RPMI7951 (cell line): ENCODE measurements around the gene PTPN14. TPM values are rescaled to one million over a fixed set of nuclear protein-coding genes. Genes with fewer than 3 reads are reported as not detected.

Experiments
- DNase-seq: peaks from one replicate; pipeline ENCODE4 v3.0.0-alpha.2; 2012; ENCODE audit warnings: low read depth
- total RNA-seq: library from RNA; depleted of rRNA; stranded (reverse); fragments of >200 nt; shearing (Covaris generic); gene quantifications from 2 replicates; pipeline ENCODE4 v1.2.3, GENCODE V29; 2014

PTPN14 gene
- total RNA-seq, 1 experiment from 2014 or later, result 29.0 TPM

DNA sequence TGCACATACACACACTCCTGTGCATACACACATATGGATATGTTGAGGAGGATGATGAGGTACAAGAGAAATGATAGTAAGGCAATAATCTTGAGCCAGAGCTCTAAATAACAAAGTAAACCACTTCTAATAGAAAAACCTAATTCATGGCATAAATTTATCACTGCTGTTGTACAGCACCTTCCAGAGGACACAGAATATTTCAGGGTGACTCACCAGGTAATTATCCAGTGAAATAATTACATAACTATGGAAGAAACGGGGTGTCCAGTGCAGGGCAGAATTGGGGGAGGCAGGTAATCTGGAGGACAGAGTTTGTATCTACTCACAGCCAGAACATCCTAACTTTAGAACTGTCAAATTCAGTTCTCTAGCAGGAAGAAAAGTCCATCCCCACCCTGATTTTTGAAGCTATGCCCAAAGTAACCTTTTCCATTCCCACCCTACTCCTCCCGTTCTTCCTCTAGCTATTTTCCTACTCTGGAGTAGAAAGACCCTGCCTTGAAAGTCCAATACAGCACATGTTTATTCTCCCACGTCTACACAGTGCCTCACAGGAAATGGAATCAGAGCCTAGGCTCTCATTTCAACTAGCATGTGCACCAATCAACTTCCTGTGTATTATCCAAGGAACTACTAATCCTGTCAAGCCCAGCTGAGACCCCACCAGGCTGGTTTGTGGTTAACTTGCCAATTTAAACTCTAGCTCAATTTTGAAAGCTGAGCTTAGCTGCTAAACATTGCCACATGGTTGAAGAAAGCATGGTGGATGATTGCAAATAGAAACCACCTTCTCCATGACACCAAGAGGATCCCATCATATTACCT, 96.6 kb downstream of the PTPN14 start:
- peak; percentile 89 for DNase-seq

DNA sequence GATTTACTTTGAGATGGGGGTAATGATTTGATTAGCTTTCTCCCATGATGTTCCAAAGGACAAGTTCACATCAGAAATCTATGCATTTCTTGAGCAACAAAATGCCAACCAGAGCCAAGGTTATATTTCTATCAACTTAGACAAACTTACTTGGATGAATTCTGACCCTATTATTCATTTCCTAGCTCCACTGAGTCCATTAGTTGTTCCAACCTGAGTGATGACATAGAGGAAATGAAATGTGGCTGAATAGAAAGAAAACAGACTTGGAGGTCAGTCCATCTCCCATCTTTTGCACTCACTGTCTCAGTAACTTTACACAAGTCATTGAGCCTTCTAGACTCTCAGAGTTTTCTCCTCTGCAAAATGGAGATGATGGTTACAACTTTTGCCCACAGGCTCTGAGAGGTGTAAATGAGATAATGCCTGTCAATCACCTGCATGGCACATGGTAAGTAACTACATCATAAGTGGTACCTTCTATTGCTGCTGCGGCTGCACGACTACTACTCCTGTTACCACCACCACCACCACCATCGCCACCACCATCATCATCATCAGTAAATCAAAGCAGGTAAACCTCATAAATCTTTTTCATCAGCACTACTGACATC, 98.2 kb downstream of the PTPN14 start:
- DNase-seq, result no peak

DNA sequence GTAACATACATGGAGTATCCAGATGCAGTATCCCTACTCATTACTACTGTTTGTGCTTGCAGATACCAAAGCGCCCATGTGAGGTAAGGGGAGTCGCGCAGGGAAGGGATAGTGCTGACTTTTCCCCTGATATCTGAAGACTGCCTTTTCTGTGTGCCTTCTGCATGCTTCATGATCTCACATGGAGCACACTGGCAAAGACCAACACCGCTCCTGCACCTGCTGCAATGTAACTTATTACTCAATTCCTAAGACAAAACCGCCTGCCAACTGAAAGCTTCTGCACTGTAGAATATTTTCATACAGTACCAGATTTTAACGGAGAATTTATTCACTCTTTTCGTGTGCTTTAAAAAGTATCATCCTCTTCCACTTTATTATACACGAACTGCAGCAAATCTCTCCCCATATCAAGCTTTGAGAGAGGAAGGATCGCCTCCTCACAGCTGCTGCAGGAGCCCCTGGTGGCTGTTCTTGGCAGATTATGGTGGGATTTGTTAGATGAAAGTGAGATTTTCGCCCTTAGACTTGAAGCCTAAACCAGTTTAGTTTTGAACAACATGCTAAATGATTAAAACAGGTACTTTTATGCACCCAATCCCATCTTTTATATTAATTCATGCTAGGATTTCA, 99.1 kb downstream of the PTPN14 start:
- no peak for DNase-seq

DNA sequence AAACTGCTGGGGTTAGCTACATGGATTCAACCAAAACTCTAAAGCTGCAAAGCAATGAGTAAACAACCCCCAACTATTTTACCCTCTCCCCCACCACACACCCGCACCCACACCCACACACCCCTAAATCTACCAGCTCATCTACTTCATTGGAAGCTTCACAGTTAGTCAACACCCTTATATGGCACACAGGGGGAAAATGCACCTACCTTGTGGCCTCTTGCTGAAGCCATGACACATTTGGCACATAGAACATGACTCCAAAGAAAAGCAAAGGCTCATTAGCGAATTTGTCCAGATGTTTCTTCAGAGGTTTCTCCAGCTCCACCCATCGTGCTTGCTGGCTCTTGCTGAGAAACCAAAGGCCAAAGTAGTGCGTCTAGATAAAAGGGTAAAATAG, 99.8 kb downstream of the PTPN14 start:
- DNase-seq, result peak; percentile 81

DNA sequence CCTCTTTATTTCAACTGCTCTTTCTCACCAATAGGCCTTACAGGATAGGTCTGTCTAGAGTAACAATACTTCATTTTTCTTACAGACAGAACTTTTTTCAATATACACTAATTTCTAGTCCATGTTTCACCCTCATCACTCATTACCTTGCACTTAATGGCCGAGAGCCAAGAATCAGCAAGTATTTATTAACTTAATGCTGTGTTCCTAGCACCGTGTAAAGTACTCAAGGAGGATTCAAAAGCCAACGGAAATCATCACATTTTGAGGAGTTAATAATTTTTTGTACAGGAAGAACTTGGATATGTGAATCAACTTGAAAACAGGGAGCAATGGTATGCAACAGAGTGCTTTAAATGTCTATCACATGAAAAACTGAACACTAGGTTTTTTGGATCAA, 102.0 kb downstream of the PTPN14 start:
- DNase-seq, result no peak

DNA sequence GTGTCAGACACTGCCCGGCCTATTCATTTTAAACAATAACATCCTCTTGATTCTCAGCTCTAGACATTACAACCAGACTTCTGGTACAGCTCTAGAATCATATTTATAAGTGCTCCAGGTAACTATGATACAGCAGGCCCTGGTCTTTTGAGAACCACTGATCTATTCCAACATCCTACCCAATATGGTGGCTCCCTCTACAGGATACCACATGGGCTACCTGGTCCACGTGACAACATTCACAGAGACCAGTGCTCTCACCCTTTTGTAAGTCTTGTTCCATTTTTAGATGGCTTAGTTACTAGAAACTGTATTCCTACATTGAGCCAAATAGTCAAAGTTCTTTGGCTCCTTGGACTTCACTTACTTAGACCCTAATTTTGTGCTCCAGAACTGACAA, 102.9 kb downstream of the PTPN14 start:
- no peak for DNase-seq

DNA sequence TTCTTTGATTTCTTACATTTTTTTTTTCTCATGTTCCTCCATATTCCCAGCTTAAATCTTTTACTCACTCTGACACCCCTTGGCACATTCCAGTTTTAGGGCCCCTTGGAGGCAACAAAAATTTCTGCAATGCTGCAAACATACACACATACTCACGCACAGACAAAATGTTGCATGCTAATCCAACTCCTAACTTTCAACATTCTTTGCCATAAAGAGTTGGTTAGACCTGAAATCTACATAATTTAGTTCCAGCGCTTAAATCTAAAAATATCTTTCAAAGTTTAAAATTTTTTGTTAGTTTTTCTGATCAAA, 103.9 kb downstream of the PTPN14 start:
- DNase-seq, result peak; percentile 50

DNA sequence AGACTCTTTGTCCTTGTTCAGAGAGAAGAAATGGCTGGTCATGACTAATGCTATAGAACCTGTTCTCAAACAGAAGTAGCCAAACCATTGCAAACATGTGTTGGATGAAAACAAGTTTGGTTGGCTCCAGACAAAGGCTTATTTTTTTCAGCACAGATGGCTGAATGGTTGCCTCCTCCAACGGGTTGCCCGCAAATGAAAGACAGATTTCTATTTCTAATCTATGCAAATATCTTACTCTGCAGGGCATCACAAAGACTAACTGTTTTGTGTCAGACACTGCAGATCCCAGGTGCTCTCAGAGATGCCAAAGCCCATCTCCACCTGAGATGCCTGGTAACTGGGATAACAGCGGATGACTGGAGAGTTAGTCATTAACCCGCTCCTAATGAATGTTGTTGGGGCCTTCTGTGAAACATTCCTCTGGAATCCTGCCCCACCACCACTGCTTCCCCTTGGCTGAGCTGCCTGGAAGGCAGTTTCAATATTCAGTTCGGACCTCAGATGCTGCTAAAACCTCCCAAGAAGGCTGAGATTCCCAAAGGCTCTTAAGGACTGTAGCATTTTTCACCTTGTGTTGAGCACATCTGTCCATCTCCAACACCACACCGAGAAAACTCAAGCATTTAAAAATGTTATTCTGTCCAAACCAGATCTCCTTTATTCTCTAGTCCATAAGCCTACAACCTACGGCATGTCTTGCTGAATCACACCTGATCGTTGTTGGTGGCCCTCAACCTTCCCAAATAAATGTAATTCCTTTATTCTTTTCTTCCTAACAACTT, 104.4 kb downstream of the PTPN14 start:
- DNase-seq, result peak; percentile 99

DNA sequence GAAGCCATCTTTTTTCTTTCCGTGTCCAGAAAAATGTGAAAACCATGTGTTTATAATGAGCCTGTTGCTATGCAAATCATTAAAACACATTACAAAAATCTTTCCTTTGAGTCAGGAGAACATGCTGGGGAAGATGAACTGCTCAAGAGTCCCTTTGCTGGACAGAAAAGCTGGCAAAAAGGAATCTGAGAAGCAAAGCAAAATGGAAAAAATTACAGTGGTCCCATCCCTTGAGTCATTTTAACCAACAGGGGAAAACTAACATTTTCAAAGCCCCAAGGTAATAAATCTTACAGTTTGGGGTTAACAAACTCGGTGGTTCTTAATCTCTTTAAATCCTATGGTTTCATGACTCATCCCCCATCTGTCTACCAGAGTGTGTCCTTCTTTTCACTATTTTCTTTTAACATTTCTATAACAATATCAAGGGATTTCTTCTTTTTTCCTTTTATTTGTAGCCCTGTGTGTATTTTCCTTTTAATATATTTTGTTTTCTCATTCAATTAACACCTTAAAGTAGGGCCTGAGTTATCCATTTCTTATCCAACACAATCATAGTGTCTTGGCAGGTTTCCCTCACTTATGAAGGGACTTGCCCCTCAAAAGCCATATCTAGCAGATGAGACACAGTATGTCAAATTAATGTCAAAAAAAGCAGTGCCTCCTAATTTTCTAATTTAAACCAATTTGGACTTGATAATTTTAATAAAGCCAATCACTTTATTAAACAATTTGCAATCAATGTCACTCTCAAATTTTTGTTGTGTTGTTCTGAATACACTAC, 105.4 kb downstream of the PTPN14 start:
- peak; percentile 98 for DNase-seq

DNA sequence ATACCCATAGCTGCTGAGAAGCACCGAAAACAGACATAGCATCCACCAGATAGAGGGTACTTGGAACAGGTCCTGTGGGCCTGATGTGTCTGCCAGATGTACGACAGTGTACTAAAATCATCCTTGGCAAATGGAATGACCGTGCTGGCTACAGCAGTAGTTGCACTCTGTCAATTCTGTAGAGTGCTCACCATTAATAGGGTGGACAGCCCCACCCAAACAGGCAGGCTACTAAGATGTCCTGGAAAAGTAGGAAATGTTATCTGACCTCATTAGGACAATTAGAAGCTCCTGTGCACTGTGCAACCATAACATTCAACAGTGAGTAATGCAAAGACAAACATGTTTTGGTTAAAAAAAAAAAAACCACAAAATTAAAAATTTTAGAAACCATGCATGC, 106.2 kb downstream of the PTPN14 start:
- peak; percentile 65 for DNase-seq

DNA sequence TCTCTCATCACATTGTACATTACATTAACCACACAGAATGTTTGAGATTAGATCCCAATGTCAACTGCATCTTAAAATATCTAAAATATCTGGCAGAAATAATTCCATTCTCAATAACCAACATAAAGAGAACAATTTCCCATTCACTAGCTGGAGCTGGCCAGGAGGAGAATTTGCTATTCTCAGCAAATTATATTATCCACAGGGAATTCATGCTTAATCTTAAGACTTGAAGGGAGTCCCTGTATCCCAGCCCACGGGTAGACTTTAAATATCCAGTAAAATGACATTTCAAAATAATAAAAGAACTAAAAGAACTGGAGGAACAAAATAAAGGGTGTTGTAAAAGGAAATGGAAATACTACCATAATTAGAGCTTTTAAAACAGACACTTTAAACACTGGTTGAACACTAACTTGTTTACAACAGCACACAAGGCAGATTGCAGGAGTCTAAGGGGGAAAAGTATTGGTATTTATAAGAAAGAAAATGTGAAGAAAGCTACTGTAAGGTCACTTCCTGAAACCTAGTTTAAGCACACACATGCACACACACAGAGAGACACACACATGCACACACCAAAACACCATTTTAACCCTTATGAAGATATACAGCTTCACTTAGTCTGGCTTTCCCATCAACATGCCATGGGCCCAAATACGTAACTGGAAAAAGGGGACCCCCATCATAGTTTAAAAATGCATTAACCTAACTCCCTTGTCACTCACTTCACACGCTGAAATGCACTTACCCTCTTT, 107.0 kb downstream of the PTPN14 start:
- DNase-seq, result no peak

DNA sequence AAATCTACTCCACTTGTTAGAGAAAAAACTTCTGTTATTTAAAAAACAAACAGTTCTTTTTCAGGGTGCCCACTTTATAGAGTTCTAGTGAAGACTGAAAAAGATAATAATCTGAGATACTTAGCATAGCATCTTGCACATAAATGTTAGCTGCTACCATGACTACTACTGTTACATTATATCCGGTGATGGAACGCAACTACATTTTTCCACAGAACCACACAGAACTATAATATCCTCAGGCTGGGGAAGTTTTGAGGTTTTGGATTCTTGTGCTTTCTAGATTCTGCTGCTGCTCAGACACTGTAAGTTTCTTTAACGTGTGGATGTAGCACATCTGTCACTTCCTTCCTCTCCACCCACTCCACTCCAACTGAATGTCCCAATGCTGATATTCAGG, 110.3 kb downstream of the PTPN14 start:
- DNase-seq, result peak; percentile 98

DNA sequence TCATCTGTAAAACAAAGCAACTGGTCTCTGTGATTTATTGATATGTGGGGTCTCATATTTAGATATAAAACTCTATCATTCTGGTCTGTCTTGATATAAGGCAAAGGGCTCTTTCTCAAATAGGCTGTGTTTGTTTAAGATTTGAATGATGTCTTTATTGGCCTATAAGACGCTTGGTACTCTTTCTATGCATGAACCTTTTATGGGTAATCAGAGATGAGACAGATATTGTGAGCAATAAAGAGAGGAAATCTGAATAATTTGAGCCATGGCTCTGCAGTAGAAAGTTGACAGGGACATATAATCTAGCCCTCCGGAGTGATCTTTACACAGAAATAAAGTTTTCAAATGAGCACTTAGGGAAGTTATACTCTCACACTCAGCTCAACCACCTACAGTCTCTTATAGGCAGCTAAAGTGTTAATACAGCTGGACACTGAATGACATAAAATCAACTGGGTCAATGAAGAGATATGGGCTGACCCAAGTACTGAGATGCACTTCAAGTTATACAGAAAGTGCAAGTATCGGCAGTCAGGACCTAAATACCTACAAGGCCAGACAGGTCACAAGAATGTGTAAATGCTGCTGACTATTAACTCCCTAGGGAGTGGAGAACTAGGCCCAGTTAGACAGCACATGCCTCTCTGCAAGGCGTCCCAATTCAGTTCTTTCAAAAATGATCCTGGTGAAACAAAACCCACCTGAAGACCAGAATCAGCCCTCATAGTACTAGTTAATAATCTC, 111.0 kb downstream of the PTPN14 start:
- no peak for DNase-seq

DNA sequence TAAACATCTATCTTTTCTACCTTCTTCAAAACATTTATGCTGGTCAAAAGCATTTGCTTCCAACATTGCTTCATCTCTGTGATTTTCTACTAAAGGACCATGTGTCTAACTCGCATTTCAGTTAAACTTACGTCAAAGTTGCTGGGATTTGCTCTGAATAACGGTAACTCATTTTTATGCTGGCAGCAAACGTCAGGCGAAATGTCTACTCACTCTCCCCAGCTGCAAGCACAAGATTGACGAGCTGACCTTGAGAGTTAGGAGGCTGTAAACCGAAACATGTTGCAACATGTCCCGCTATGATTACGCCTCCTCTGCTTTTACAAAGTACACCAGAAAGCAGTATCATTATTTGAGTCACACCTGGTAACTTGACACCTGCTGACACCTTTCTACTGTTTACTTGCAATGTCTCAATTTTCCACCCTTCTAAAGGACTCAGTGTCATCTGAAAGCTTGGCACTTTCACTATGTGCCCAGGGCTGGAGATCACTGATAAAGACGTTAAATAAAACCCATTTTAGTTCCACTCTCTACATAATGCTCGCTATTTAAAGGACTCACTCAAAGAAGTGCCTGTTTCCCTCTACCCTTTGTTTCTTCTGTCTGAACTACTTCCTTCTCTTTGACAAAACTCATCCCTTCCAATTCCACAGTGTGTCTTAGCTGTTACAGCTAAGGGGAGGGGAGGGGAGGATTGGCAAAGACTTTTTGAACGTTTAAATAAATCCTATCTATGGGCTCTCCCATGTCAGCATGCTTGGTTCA, 111.9 kb downstream of the PTPN14 start:
- DNase-seq, result peak; percentile 84

DNA sequence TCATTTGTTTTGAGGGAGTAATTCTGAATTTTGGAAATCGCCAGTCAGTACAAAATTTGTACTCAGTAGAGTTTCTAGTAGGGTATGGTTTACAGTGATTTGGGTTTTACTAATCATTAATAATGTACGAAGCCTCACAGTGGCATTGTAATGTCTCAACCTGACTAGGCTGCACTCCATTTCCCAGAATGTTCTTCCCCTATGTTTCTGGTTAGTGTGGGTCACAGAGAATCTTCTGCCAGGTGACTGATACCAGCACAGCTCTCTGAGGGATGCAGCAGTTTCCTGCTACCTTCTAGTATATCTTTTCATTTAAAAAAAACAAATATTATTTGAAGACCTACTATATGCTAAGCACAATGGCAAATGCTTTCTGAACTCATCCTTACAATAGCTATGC, 112.9 kb downstream of the PTPN14 start:
- DNase-seq, result no peak

DNA sequence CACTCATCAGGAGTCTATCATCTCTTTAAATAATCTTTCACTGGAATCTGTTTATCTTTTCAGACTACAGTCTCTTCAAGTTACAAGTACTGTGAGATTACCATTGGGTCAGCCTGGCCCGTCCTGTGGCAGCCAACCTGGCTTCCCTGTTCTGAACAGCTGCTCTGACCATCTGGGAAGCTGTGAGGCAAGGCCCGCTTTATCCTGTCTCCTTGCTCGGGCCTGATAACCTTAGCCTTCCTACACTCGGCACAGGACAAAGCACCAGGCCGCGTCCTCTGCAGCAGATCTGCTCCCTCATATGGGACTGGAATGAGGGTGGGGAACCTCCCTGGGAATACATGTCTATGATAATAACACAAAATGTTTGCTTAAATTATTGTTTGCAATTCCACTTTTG, 113.3 kb downstream of the PTPN14 start:
- no peak for DNase-seq

DNA sequence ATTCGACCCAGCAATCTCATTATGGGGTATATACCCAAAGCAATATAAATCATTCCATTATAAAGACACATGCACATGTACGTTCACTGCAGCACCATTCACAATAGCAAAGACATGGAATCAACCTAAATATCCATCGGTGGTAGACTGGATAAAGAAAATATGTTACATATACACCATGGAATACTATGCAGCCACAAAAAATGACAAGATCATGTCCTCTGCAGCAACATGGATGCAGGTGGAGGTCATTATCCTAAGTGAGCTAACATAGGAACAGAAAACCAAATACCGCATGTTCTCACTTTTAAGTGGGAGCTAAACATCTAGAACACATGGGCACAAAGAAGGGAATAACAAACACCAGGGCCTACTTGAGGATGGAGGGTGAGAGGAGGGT, 115.5 kb downstream of the PTPN14 start:
- DNase-seq, result no peak

DNA sequence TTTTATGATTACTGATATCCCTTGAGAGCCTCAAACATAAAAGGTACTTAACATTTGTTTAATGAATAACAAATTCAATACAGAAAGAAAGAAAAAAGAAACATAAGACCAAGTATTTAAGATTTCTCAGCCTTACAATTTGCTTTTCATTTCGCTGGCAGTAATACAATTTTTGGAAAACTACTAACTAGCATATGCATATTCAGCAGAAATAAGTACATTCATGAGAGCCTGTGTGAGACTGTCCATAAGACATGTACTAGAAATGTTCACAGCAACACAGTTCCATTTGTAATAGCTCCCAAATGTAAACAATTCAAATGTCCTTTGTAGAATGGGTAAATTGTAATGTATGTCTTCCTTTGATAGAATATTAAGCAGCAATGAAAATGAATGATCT, 119.2 kb downstream of the PTPN14 start:
- DNase-seq, result no peak
